ENCODE results near the gene INTS15. TPM values are rescaled to one million over a fixed set of nuclear protein-coding genes. Genes with fewer than 3 reads are reported as not detected.

Gene INTS15
- total RNA-seq, 1 donor from 2014 or later = 39.6 TPM

GRCh38 chr7:6654842-6655610 is 65.2 kb downstream of the INTS15 start:
- TF ChIP-seq CTCF (IDR thresholded peaks at IDR 0.05; ENCODE audit: unreplicated experiment) = no peak
- Mint-ChIP-seq H3K27me3 (ENCODE audit: unreplicated experiment) (peaks cover 9% of the 10 kb centered on the region), H3K4me1 (ENCODE audit: unreplicated experiment) (peaks cover 8% of the 10 kb centered on the region), H3K9me3 (ENCODE audit: unreplicated experiment) (no peaks in the 10 kb centered on the region), H3K27ac (ENCODE audit: unreplicated experiment) (no peak overlapping the region), H3K4me3 (ENCODE audit: unreplicated experiment) (peak overlapping the region; percentile 66), H3K36me3 (ENCODE audit: low read depth, unreplicated experiment) (peaks cover 24% of the 10 kb centered on the region)
- DNase-seq (ENCODE audit: low spot score) = no peak

- no peak overlapping the region for H3K27ac Mint-ChIP-seq (ENCODE audit: unreplicated experiment)
- DNase-seq (ENCODE audit: low spot score) = no peak
Measured at GRCh38 chr7:6655636-6656385, 66.0 kb downstream of the INTS15 start.

GRCh38 chr7:6656413-6656812 is 66.6 kb downstream of the INTS15 start:
- DNase-seq (ENCODE audit: low spot score) = no peak
- H3K27ac Mint-ChIP-seq (ENCODE audit: unreplicated experiment) = no peak overlapping the region

More at GRCh38 chr7:6655636-6656385, 66.0 kb downstream of the INTS15 start:
- Mint-ChIP-seq H3K9me3 (ENCODE audit: unreplicated experiment) (no peaks in the 10 kb centered on the region), H3K4me1 (ENCODE audit: unreplicated experiment) (peaks cover 8% of the 10 kb centered on the region), H3K36me3 (ENCODE audit: low read depth, unreplicated experiment) (peaks cover 16% of the 10 kb centered on the region), H3K4me3 (ENCODE audit: unreplicated experiment) (peak overlapping the region; percentile 66), H3K27me3 (ENCODE audit: unreplicated experiment) (peaks cover 9% of the 10 kb centered on the region)
- TF ChIP-seq CTCF (IDR thresholded peaks at IDR 0.05; ENCODE audit: unreplicated experiment) = no peak

More at GRCh38 chr7:6656413-6656812, 66.6 kb downstream of the INTS15 start:
- Mint-ChIP-seq H3K27me3 (ENCODE audit: unreplicated experiment) (peaks cover 7% of the 10 kb centered on the region), H3K4me3 (ENCODE audit: unreplicated experiment) (no peak overlapping the region), H3K4me1 (ENCODE audit: unreplicated experiment) (peaks cover 8% of the 10 kb centered on the region), H3K9me3 (ENCODE audit: unreplicated experiment) (no peaks in the 10 kb centered on the region), H3K36me3 (ENCODE audit: low read depth, unreplicated experiment) (peaks cover 16% of the 10 kb centered on the region)
- no peak for TF ChIP-seq CTCF (IDR thresholded peaks at IDR 0.05; ENCODE audit: unreplicated experiment)

Other genes with a start within 250 kb of the INTS15 start
- gene FAM220A, start 241.1 kb upstream of the INTS15 start, total RNA-seq (ENCODE audit: unreplicated experiment) = 15.6 TPM
- gene RAC1, start 215.5 kb upstream of the INTS15 start, total RNA-seq (ENCODE audit: unreplicated experiment) = 307 TPM
- 27.2 TPM for gene DAGLB, start 142.1 kb upstream of the INTS15 start, total RNA-seq (ENCODE audit: unreplicated experiment)
- gene KDELR2, start 105.9 kb upstream of the INTS15 start, total RNA-seq (ENCODE audit: unreplicated experiment) = 105 TPM
- 0.08 TPM for gene GRID2IP, start 38.6 kb upstream of the INTS15 start, total RNA-seq (ENCODE audit: unreplicated experiment)
- 44.0 TPM for gene ZDHHC4, start 12.6 kb upstream of the INTS15 start, total RNA-seq (ENCODE audit: unreplicated experiment)
- 7.9 TPM for gene ZNF853, start 25.6 kb downstream of the INTS15 start, total RNA-seq (ENCODE audit: unreplicated experiment)
- 42.2 TPM for gene ZNF316, start 47.3 kb downstream of the INTS15 start, total RNA-seq (ENCODE audit: unreplicated experiment)
- gene ZNF12, start 116.9 kb downstream of the INTS15 start, total RNA-seq (ENCODE audit: unreplicated experiment) = 30.8 TPM
- gene RSPH10B2, start 164.1 kb downstream of the INTS15 start, total RNA-seq (ENCODE audit: unreplicated experiment) = 0.51 TPM
- gene CCZ1B, start 236.3 kb downstream of the INTS15 start, total RNA-seq (ENCODE audit: unreplicated experiment) = 47.7 TPM